Upper lobe of left lung (tissue), 4 donors: Measurements from ENCODE around the gene FBLN5.

Experiments
- CTCF ChIP-seq, 6 experiments: fragments of 450-650 bp in 4 of 6; fragments of 200-600 bp in 2 of 6; sonication (generic) in 2 of 6; IDR thresholded peaks; one replicate each; pipeline ENCODE4 v1.5.1; 2016 to 2019; ENCODE audit warnings: antibody characterized with exemption in 6 of 6
- POLR2A ChIP-seq, 4 donors: fragments of 450-650 bp; IDR thresholded peaks; one replicate each; pipeline ENCODE4 v1.5.1; 2016 to 2017; ENCODE audit warnings: antibody characterized with exemption in 4 of 4, mild to moderate bottlenecking in 2 of 4
- POLR2AphosphoS5 ChIP-seq, 2 donors: sonication (generic); formaldehyde crosslinking; IDR thresholded peaks; one replicate each; pipeline ENCODE4 v1.5.1; 2017; ENCODE audit warnings: antibody characterized with exemption in 2 of 2

- no peak for TF ChIP-seq POLR2A (IDR thresholded peaks at IDR 0.05)
- no peak for TF ChIP-seq CTCF (IDR thresholded peaks at IDR 0.05)
- no peak for TF ChIP-seq POLR2AphosphoS5 (IDR thresholded peaks at IDR 0.05)
These were observed 103.5 kb downstream of the FBLN5 start for GRCh38 chr14:91844029-91844428.
